Measurements from ENCODE around the gene OAS1. TPM values are rescaled to one million over a fixed set of nuclear protein-coding genes. Genes with fewer than 3 reads are reported as not detected.
"Not testable (repeated sequence)": the region's sequence is repeated elsewhere in the genome, so short reads cannot be mapped to it uniquely, and the experiment has no call there.

The OAS1 gene
- total RNA-seq, 1 donor from 2014 or later: 0.96 TPM

DNA sequence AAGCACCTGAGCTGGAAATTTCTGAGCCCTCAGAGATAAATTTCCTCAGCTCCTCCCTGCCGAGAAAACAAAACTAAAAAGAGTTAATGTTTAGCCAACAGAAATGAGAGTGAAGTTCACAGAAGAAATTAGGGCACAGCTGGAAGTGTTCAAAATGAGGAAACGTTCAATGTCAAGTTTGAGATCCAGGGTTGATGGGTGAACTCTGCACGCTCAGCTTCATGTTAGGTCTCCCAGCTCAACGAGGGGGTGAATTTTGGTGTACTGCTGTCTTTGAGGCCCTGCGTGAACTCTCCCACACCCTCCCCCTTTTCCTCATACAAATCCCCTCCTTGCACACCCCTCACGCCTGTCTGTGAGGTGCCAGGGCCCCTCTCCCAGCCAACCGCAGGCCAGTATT is 18.2 kb downstream of the OAS1 start:
- Histone ChIP-seq H3K9me3 (no peaks in the 10 kb centered on the region), H3K27ac (no peak overlapping the region), H3K4me1 (no peaks in the 10 kb centered on the region), H3K27me3 (no peaks in the 10 kb centered on the region), H3K36me3 (no peaks in the 10 kb centered on the region), H3K4me3 (no peak overlapping the region)
- no peak for DNase-seq (ENCODE audit: low spot score in 2 of 2)
- intact Hi-C loops (cut with DNase I): no loop called here
- TF ChIP-seq, protein P1, sequence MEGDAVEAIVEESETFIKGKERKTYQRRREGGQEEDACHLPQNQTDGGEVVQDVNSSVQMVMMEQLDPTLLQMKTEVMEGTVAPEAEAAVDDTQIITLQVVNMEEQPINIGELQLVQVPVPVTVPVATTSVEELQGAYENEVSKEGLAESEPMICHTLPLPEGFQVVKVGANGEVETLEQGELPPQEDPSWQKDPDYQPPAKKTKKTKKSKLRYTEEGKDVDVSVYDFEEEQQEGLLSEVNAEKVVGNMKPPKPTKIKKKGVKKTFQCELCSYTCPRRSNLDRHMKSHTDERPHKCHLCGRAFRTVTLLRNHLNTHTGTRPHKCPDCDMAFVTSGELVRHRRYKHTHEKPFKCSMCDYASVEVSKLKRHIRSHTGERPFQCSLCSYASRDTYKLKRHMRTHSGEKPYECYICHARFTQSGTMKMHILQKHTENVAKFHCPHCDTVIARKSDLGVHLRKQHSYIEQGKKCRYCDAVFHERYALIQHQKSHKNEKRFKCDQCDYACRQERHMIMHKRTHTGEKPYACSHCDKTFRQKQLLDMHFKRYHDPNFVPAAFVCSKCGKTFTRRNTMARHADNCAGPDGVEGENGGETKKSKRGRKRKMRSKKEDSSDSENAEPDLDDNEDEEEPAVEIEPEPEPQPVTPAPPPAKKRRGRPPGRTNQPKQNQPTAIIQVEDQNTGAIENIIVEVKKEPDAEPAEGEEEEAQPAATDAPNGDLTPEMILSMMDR (IDR thresholded peaks at IDR 0.05): no peak

DNA sequence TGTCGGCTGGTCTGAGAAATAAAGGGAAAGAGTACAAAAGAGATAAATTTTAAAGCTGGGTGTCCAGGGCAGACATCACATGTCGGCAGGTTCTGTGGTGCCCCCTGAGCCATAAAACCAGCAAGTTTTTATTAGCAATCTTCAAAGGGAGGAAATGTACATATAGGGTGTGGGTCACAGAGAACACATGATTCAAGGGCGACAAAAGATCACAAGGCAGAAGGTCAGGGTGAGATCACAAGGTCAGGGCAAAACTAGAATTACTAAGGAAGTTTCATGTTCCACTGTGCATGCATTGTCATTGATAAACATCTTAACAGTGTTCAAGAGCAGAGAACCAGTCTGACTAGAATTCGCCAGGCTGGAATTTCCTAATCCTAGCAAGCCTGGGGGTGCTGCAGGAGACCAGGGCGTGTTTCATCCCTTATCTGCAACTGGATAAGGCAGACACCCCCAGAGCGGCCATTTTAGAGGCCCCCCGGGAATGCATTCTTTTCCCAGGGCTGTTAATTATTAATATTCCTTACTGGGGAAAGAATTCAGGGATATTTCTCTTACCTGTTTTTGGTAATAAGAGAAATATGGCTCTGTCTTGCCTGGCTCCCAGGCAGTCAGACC is 19.8 kb downstream of the OAS1 start:
- intact Hi-C loops (cut with DNase I): not testable (repeated sequence)

DNA sequence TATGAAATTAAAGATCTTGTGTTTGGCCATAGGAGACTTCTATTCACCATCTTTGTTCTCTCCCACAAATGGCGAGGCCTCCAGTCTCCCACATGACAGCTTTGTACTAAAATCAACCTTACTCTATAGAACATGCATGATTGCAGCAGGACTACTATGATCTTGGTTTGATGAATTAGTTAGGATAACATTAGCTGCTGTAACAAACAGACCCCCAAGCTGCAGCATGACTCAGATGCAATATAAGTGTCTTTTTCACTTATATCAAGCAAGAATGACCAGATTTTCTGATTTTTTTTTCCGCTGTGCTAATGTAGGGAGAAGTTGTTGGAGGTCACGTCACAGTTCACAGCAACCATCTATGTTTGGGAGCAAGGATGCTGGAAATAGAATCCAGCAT is 20.7 kb downstream of the OAS1 start:
- DNase-seq (ENCODE audit: low spot score in 2 of 2): no peak
- no peaks in the 10 kb centered on the region for H3K4me1 ChIP-seq
- no peaks in the 10 kb centered on the region for H3K27me3 ChIP-seq
- no peak overlapping the region for H3K4me3 ChIP-seq
- no peaks in the 10 kb centered on the region for H3K9me3 ChIP-seq
- intact Hi-C loops (cut with DNase I): no loop called here
- no peak overlapping the region for H3K27ac ChIP-seq
- TF ChIP-seq, protein P1 (IDR thresholded peaks at IDR 0.05): no peak
- H3K36me3 ChIP-seq: no peaks in the 10 kb centered on the region

More for the DNA sequence above, 19.8 kb downstream of the OAS1 start:
- not testable (repeated sequence) for H3K4me1 ChIP-seq; DNase-seq (ENCODE audit: low spot score in 2 of 2); H3K9me3 ChIP-seq; H3K27me3 ChIP-seq; H3K36me3 ChIP-seq; H3K27ac ChIP-seq; H3K4me3 ChIP-seq

DNA sequence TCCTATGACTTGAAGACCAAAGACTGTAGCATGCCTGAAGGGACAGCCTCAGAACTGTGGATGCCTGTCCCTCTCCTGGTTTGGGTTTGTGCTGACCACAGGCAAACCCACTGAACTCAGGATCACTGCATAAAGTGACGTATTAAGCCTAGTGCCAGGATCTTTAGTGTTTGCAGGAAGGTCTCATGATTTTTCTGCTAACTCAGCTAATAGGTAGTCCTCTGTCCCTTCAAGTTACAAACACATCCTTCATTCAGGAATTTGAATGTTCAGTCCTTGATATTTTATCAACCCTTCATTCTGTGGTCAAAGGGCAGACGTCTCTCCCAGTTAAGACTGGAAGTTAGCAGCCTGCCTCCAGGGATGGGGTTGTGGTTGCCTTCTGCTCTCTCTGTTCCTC is 21.2 kb downstream of the OAS1 start:
- Histone ChIP-seq H3K4me1 (no peaks in the 10 kb centered on the region), H3K9me3 (no peaks in the 10 kb centered on the region), H3K4me3 (no peak overlapping the region), H3K27me3 (no peaks in the 10 kb centered on the region), H3K36me3 (no peaks in the 10 kb centered on the region), H3K27ac (no peak overlapping the region)
- intact Hi-C loops (cut with DNase I): no loop called here
- DNase-seq (ENCODE audit: low spot score in 2 of 2): no peak
- TF ChIP-seq, protein P1 (IDR thresholded peaks at IDR 0.05): no peak

DNA sequence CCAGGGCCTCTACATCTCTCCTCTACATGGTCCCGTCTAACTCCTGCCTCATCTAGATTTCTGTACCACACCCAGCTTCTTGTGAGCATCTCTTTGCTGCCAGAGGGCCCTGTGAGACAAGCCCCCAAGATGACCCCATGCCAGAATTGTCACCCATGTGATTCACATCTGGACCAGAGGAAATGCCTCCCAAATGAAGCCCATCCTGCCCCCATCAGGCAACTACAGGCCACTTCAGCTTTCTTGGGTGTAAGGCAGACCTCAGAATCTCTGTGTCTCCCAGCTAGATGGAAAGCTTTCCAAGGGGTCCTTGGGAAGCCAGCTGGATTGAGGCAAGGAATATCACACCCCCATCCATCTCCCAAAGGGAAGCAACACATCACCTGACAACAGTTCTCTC is 22.2 kb downstream of the OAS1 start:
- TF ChIP-seq, protein P1 (IDR thresholded peaks at IDR 0.05): no peak
- intact Hi-C loops (cut with DNase I): no loop called here

DNA sequence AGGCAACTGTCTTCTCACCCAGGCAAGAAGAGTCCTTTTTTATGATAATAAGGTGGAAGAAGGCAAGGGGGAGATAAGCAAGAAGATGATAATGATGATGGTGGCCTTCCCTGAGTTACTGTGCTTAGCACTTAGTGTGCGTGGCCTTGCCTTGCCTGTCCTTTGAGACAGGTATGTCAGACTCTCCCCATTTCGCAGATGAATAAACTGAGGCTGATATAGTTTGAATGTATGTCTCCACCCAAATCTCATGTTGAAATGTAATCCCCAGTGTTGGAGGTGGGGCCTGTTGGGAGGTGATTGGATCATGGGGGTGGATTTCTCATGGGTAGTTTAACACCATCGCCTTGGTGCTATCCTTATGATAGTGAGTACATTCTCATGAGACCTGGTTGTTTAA is 23.0 kb downstream of the OAS1 start:
- DNase-seq (ENCODE audit: low spot score in 2 of 2): no peak
- Histone ChIP-seq H3K27ac (no peak overlapping the region), H3K9me3 (no peaks in the 10 kb centered on the region), H3K36me3 (no peaks in the 10 kb centered on the region), H3K4me3 (no peak overlapping the region), H3K4me1 (no peaks in the 10 kb centered on the region), H3K27me3 (no peaks in the 10 kb centered on the region)
- intact Hi-C loops (cut with DNase I): no loop called here
- TF ChIP-seq, protein P1 (IDR thresholded peaks at IDR 0.05): no peak

More for the DNA sequence above, 22.2 kb downstream of the OAS1 start:
- Histone ChIP-seq H3K9me3 (no peaks in the 10 kb centered on the region), H3K27ac (no peak overlapping the region), H3K4me3 (no peak overlapping the region), H3K4me1 (no peaks in the 10 kb centered on the region), H3K27me3 (no peaks in the 10 kb centered on the region), H3K36me3 (no peaks in the 10 kb centered on the region)
- no peak for DNase-seq (ENCODE audit: low spot score in 2 of 2)
